HG03342 (cell line): ENCODE results near the gene FCN2.

ENCODE experiments used
- ATAC-seq: cut with Tn5 transposase; IDR thresholded peaks from one replicate; pipeline ENCODE4 v1.9.1; 2021; ENCODE audit warnings: mild to moderate bottlenecking, moderate library complexity; ENCODE audit not compliant: unreplicated experiment

Gene FCN2

DNA sequence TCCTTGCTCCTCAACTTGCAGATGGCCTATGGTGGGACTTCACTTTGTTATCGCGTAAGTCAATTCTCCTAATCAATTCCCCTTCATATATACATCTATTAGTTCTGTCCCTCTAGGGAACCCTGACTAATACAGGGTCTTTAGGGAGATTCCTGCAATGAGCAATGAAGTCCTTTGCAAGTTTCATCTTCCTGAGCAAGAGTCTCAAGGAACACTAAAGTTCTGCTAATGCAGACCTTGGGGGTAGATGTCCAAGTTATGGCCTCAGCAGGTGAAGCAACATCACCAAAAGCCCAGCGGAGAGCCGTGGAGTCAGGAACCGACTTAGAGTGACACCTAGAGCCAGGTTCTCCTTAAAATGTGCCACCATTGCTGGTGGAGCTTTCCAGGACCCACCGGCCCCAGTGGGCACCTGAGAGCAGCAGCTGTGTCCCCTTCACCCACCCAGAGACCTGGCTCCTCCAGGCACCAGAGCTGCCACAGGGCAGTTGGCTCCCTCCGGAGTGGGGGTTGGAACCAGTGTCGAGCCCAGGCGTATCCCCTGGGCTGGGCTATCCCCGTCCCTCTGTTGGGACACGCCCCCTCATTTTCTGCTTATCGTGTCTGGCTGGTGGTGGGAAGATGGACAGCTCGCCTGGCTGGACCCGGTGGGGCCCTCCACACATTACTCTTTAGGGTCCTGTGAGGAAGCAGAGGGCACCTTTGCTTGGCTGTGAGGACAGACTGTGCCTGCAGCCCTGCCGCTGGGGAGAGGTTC is 48.0 kb downstream of the FCN2 start:
- no peak for ATAC-seq

DNA sequence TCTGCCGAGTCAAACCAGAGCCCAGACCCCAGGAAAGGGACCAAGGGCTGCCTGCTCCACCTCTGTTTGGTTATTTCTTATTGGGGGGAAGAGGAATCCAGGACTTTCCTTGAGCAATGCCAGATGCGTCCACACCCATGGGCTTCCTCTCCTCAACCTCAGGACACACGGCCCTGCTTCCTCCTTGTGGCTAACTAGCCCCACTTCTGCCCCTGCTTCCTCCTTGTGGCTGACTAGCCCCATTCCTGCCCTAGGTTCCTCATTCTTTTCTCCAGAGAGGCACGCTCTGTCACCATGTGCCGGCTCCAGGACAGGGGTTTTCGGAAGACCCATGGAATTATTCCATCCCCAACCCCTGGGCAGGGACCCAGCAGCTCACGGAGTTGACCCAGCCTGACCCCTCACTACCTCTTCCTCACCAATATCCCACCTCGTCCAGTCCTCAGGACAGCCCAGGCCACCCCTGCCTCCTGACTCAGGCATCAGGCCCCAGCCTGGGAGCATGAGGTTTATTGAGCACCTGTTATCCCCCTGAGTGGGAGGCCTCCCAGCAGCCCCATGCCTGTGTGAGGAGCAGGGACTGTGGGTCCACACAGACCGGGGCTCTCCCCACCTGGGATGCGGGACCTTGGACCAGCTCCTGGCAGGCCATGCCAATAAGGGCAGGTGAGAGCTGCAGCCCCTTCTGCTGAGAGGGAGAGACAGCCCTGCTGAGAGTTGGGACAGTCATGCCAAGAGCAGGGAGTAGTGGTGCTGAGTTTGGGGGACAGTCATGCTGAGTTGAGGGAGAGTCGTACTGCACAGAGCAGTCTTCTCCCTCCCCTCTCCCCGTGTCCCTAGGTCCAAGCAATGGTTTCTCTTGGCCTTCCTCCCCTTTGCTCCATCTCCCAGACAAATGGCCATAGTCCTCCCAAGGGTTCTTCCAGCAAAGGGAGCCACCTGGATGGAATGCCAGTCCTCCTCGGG is 48.9 kb downstream of the FCN2 start:
- ATAC-seq, result no peak

DNA sequence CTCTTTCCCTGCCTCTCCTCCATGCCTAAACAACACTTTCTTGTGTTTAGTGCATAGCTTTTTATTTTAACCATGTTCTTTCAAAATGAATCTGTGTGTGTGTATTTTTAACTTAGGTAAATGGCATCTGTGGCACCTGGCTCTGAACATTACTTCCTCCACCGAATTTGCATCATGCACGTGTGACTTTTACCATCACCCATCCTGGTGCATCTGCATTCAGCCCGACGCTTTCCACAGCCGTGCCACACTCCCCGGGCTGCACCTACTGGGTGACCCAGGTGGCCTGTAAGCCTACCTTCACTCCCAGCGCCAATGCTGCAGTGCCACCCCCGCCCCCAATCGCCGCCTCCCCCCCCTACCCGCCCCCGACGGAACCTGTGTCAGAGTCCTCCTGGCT is 49.8 kb downstream of the FCN2 start:
- ATAC-seq, result no peak

DNA sequence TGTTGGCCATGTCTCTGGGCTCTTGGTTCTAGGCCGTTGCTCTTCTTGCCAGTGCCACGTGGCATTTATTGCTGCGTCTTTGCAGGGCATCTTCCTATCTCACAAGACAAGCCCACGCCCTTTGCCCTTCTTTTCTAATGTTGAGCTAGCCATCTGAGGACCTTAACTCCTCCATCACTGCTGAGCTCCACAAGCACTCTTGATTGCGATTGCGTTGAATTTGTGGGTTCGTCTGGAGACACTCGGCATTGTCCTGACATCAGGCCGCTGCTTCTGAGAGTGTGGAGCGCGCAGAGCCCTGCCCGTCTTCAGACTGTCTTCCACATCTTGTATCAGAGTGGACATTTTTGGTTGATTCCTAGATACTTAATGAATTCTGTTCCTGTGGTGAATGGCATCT is 51.6 kb downstream of the FCN2 start:
- no peak for ATAC-seq

DNA sequence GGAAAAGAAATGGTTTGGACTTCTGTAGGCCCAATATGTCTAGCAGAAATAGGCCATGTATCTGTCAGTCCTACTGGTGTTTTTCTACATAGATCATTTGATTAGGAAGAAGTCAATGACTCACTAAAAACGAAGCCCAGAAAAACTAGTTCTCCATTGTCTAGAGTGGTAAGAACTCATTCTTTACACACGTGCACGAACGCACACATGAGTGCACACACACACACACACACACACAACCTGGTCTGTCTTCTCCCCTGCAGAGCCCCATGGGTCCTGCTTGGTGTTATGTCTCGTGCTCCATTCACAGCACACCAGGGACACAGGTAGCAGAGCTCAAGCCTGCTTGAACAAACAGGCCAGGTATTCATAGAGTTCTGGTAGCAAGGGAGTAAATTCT is 52.0 kb downstream of the FCN2 start:
- ATAC-seq, result no peak

DNA sequence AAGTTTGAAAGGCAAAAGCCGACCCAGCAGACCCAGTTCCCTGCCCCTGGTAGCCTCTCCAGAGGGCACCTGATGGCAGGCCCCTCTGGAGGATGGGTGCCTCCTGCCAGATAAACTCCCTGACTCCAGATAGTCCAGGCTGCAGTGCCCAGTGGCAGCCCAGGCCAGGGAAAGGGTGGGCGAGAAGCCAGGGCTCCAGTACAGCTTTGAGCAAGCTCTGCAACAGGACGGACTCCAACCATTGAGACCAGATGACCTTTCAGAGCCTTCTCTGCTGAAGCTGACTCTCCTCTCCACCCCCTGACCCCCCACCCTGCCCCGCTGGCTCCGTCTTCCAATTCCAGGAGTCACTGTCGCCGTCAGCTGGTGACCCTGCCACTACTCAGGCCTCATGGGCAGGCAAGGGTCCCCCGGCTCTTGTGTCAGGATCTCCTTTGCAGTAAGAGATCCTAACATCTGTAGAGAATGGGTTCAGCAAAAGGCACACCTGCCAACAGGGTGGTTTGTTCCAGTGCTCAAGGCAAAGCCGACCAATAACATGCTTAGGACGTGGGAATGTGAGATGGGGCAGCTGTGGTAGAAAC is 52.6 kb downstream of the FCN2 start:
- ATAC-seq, result no peak

DNA sequence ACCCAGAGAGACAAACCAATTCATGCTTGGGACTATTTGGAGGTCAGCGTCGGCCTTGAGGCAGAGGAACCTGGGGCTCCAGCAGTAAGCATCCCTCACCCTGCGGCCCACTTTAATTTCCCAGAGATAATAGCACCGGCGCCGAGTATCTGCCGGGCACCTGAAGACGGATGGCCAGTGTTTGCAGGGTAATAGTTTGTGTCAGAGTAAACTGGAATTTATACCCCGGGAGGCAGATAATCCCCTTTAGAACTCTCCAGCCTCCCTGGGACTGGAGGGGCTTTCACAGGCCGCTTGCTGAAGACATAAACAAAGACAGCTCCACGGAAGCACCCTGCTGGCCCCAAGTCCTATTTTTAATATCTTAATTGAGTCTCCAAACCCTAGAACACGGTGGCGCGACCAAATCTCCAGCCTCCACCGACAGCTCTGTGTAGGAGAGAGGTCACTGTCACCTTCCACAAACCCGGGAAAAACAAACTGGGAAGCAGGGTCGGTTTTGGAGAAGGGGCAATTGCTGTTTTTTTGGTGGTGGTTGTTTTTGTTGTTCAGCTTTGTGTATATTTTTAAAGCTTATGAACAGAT is 54.5 kb downstream of the FCN2 start:
- no peak for ATAC-seq

DNA sequence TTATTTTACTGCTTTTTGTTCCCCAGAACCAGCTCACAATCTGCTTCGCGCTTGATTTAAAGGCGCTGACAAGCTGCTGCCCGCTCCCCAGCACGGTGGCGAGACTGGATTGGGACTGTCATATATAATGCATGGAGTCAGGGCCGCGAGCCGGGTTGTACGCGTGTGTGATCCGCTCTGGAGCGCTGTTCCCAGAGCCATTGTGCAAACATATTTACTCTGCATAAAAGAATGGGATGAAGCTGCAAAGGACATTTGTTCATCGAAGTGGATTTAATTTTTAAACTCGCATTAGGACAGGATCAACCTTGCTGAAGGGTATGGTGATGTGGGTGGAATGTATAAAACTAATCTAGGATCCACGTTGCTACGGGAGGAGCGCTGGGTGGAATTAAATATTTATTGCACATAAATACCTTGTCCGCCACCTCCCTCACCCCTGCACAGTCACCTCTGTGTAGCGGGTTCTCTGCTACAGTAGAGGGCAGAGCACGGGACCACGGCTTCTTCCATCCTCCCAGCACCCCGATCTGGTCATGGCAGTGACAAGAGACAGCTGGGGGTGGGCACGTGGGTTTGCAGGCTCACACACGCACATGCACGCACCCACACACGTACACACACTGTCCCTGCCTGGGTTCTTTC is 55.2 kb downstream of the FCN2 start:
- no peak for ATAC-seq

DNA sequence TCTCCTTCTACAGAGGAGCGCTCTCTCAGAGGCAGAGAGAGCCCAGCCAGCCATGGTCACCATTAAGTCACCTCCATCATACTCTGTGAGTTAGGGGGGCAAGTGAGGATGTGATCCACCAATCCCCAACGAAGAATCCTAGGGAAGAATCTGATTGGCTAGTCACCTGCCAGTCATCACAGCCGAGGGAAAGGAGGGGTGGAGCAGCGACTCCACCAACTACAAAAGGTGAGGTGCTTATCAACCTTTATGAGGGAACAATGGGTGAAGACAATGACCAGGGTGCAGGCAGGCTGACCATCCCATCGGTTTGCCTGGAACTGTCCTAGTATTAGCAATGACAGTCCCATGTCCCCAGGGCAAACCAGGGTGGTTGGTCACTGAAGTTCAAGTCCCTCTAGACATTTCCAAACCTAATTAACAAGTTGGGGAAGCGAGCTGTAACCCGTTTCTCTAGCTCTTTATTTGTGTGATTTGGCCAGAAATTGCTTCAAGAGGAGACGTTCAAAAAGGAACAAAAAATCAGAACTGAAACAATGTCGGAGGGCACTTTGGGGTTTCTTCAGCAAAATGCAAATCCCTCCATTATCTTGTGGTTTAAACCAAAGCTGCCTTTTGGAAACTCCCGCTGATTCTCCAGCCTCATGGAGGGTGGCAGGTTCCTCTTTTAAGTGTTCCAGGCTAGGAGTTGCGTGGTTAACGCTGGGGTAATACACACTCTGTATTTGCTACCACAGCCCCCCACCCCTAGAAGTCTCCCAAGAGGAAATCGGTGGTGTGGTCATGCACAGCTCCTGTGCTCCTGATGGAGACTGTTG is 55.9 kb downstream of the FCN2 start:
- ATAC-seq, result no peak
